AG04449 (cell line): ENCODE results near the gene LLPH.

ENCODE experiments used
- CTCF ChIA-PET: fragments of 350-600 bp; formaldehyde crosslinking; extraction: SDS; loops from one replicate; lab custom pipeline; 2021; ENCODE audit warnings: antibody characterized with exemption; lab: Yijun Ruan, JAX
- POLR2A ChIA-PET: fragments of 400-600, 350-600 bp; formaldehyde crosslinking; extraction: SDS; loops from one replicate; lab custom pipeline; 2020; ENCODE audit warnings: antibody characterized with exemption, inconsistent platforms; lab: Yijun Ruan, JAX
- DNase-seq: peaks from one replicate; pipeline ENCODE4 v3.0.0-alpha.2; 2010; ENCODE audit warnings: low read depth, low spot score
- H3K4me3 ChIP-seq: 2 replicates; pipeline ENCODE4 v1.5.1; 2011; ENCODE audit warnings: low read depth, mild to moderate bottlenecking, control low read depth, low read length
- CTCF ChIP-seq: IDR thresholded peaks from one replicate; pipeline ENCODE4 v1.5.1; 2011; ENCODE audit warnings: mild to moderate bottlenecking, moderate library complexity, low read length, control low read depth, inconsistent platforms; ENCODE audit not compliant: insufficient read depth; ENCODE audit errors: missing control alignments

LLPH gene

GRCh38 chr12:66119870-66120241 lies 10.7 kb downstream of the LLPH start:
- no peak overlapping the region for H3K4me3 ChIP-seq
- no peak for TF ChIP-seq CTCF
- CTCF ChIA-PET = interaction anchor here (1.0 to 3.5 kb wide), 8 partner anchors 8 to 1229 kb away, joined by 3 to 22 read pairs (median 4); partner anchors contain the start of gene LLPH
- DNase-seq = no peak
- POLR2A ChIA-PET = interaction anchor here (1.6 kb wide), 1 partner anchor 11 kb away, joined by 6 read pairs; the partner anchor contains the start of gene LLPH

- TF ChIP-seq CTCF = no peak
- H3K4me3 ChIP-seq = no peak overlapping the region
- CTCF ChIA-PET = interaction anchor here (1.0 to 3.5 kb wide), 4 partner anchors 11 to 1228 kb away, joined by 4 to 22 read pairs (median 6); partner anchors contain the start of gene LLPH
- POLR2A ChIA-PET = interaction anchor here (1.6 kb wide), 1 partner anchor 11 kb away, joined by 6 read pairs; the partner anchor contains the start of gene LLPH
- DNase-seq = no peak
These were observed 11.2 kb downstream of the LLPH start for GRCh38 chr12:66119229-66119869.

- POLR2A ChIA-PET = interaction anchor here (0.7 kb wide), 1 partner anchor 376 kb away, joined by 3 read pairs; no protein-coding TSS in a partner anchor
- H3K4me3 ChIP-seq = no peak overlapping the region
- no peak for TF ChIP-seq CTCF
- DNase-seq = no peak
- CTCF ChIA-PET = interaction anchor here (3.9 kb wide), 1 partner anchor 11 kb away, joined by 36 read pairs; no protein-coding TSS in a partner anchor
These were observed 12.2 kb downstream of the LLPH start for GRCh38 chr12:66118240-66118891.

GRCh38 chr12:66117242-66117641 lies 13.3 kb downstream of the LLPH start:
- DNase-seq = no peak
- no peak for TF ChIP-seq CTCF
- H3K4me3 ChIP-seq = no peak overlapping the region
- CTCF ChIA-PET = interaction anchor here (3.9 kb wide), 1 partner anchor 10 kb away, joined by 36 read pairs; no protein-coding TSS in a partner anchor
- POLR2A ChIA-PET = no interaction called here

- CTCF ChIA-PET = interaction anchor here (3.9 kb wide), 1 partner anchor 8 kb away, joined by 36 read pairs; no protein-coding TSS in a partner anchor
- TF ChIP-seq CTCF = no peak
- DNase-seq = no peak
- POLR2A ChIA-PET = no interaction called here
- H3K4me3 ChIP-seq = no peak overlapping the region
These were observed 15.4 kb downstream of the LLPH start for GRCh38 chr12:66115071-66115600.
